HG02938 (cell line): ENCODE data around the gene CD226.

Experiments
- ATAC-seq: cut with Tn5 transposase; IDR thresholded peaks from one replicate; pipeline ENCODE4 v1.9.1; 2021; ENCODE audit warnings: mild to moderate bottlenecking, moderate library complexity; ENCODE audit not compliant: unreplicated experiment

Gene CD226

DNA sequence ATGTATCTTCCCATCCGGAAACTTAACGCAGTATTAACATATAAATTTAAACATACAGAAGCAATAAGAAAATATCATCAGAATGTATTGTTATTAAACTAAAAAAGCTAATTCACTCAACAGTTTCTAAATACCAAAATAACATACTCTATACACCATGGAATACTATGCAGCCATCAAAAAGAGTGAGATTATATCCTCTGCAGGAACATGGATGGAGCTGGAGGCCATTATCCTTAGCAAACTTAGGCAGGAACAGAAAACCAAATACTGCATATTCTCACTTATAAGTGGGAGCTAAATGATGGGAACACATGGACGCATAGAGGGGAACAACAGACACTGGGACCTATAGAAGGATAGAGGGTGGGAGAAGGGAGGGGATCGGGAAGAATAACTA is 127.1 kb downstream of the CD226 start:
- no peak for ATAC-seq

DNA sequence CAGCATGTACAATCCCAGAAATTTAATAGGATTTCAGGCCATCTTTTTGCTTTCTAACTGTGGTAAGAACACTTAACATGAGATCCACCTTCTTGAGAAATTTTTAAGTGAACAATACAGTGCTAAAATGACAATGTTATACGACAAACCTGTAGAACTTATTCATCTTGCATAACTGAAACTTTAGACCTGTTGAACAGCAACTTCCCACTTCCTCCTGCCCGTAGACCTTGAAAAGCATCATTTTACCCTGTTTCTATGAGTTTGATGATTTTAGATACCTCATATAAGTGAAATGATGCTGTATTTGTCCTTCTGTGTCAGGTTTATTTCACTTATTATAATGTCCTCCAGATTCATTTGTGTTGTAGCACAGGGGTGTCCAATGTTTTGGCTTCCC is 128.2 kb downstream of the CD226 start:
- no peak for ATAC-seq

GRCh38 chr18:69817335-69817940 is 130.2 kb downstream of the CD226 start:
- ATAC-seq, result no peak

DNA sequence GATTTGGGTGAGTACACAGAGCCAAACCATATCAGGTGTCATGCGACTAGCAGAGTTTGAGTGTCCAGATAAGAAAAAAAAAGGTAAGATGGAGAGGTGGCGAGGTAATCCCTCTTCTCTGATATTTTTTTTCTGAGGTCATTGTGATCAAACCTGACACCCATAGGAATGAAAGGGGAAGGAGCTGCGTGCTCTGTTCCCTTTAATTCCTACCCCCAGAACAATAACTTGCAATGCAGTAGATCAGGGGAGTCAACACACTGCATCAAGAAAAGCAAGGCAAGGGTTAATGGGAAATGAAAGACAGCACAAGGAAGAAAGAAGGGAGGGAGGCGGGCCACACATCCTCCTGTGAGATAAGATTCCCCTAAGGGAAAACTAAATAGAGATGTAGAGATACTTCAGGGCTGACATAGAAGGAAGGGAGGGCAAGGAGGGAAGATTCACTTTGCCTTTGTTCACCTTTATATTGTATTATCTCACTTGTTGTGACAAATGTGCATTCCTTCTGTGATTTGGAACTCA is 132.8 kb downstream of the CD226 start:
- ATAC-seq, result no peak

DNA sequence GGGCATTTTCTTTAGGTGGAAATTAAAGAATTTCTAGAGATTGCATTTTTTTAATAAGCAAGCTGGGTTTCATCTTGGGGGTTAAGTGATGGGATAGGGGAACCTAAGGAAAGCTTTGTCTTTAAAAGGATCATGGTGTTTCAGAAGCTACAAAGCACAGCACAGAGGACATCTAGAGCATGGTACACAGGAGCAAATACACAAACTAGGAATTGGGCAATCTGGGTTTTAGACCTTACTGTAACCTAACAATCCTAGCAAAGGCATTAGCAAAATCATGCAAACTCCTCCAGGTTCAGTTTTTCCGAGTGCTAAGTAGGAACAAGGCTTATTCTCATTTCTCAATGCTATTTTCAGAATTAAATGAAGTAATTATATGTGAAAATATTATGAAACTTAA is 134.1 kb downstream of the CD226 start:
- no peak for ATAC-seq

DNA sequence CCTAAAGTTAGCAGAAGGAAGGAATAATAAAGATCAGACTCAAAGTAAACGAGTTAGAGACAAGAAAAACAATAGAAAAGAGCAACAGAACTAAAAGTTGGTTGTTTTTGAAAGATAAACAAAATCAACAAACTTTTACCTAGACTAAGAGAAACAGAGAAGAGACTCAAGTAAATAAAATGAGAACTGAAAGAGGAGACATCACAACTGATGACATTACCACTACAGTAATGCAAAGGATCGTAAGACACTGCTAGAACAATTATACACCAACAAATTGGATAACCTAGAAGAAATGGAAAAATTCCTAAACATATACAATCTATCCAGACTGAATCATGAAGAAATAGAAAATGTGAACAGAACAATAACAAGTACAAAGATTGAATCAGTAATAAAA is 139.3 kb downstream of the CD226 start:
- ATAC-seq, result no peak

DNA sequence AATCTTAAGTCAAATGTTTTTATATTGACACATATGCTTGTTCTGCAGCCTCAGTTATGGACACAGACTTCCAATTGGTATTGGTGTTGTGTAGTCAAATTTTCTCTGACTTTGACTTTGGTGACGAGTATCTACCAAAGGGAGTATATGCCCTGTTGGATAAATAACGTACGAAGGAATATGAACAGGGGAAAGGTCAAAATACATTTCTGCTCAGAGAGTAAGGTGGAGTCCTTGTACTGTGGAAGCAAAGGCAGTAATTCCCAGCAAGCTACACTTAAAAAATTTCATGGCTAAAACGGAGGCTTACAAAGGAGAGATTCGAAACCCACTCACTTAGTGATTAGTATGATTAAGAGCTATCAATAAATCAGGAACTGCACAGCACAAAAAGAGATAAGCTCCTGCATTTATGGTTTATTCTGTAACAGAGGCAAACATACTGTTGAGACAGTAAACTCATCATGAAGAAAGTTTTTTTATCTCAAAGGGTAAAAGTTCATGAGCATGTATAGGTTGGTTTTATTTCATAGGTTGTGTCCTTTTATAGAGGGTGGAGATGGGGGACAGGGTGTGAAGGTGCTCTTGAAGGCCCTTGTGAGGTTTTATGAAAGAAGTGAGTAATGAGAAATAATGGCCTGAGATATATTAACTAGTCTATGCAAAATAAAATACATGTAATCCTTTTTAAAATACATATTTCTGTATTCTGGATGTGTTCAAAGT is 142.7 kb downstream of the CD226 start:
- ATAC-seq, result no peak
